Jurkat, Clone E6-1 (cell line): ENCODE results near the gene EEF1A1.
"Not testable (repeated sequence)": the region's sequence is repeated elsewhere in the genome, so short reads cannot be mapped to it uniquely, and the experiment has no call there.

ENCODE experiments used
- DNase-seq: peaks from one replicate; pipeline ENCODE4 v3.0.0-alpha.2; 2011; ENCODE audit warnings: low read depth, low spot score
- H3K4me3 ChIP-seq: 2 replicates; pipeline ENCODE4 v1.5.1; 2011; ENCODE audit warnings: mild to moderate bottlenecking, low read length, control low read depth, moderate library complexity

EEF1A1 gene

DNA sequence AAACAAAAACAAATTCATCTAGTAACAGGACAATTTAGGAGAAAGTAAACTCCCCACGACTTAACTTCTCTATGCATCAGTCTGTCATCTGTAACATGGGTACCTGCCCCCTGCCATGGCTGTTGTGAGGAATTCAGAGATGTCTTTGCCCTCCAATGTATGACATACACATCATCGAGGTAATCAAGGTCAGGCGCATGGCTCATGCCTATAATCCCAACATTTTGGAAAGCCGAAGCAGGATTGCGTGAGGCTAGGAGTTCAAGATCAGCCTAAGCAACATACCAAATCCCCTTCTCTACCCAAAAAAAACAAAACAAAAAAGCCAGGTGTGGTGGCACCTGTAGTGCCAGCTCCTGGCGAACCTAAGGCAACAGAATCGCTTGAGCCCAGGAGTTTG is 9.0 kb downstream of the EEF1A1 start:
- no peak for DNase-seq
- no peak overlapping the region for H3K4me3 ChIP-seq

DNA sequence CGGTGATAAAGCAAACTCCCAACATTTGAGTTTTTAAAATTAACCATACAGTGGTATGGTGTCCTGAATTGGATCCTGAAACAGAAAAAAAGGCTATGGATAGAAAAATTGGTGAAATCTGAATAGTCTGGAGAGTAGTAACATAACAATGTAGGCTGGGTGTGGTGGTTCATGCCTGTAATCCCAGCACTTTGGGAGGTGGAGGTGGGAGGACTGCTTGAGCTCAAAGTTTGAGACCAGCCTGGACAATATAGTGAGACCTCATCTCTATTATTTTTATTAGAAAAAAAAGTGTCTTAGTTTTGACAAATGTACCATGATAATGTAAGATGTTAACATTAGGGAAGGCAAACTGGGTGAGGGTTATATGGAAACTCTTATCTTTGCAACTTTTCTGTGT is 11.0 kb downstream of the EEF1A1 start:
- H3K4me3 ChIP-seq: no peak overlapping the region
- no peak for DNase-seq

GRCh38 chr6:73508776-73509175 is 12.1 kb downstream of the EEF1A1 start:
- no peak for DNase-seq

GRCh38 chr6:73506246-73506645 is 14.6 kb downstream of the EEF1A1 start:
- H3K4me3 ChIP-seq: no peak overlapping the region
- no peak for DNase-seq

More at GRCh38 chr6:73508776-73509175, 12.1 kb downstream of the EEF1A1 start:
- H3K4me3 ChIP-seq: no peak overlapping the region

GRCh38 chr6:73505705-73506104 is 15.1 kb downstream of the EEF1A1 start:
- DNase-seq, H3K4me3 ChIP-seq: not testable (repeated sequence)

- no peak overlapping the region for H3K4me3 ChIP-seq
- no peak for DNase-seq
These were observed 15.7 kb downstream of the EEF1A1 start for GRCh38 chr6:73505142-73505541.

GRCh38 chr6:73504160-73504559 is 16.7 kb downstream of the EEF1A1 start:
- H3K4me3 ChIP-seq: no peak overlapping the region
- DNase-seq: no peak

DNA sequence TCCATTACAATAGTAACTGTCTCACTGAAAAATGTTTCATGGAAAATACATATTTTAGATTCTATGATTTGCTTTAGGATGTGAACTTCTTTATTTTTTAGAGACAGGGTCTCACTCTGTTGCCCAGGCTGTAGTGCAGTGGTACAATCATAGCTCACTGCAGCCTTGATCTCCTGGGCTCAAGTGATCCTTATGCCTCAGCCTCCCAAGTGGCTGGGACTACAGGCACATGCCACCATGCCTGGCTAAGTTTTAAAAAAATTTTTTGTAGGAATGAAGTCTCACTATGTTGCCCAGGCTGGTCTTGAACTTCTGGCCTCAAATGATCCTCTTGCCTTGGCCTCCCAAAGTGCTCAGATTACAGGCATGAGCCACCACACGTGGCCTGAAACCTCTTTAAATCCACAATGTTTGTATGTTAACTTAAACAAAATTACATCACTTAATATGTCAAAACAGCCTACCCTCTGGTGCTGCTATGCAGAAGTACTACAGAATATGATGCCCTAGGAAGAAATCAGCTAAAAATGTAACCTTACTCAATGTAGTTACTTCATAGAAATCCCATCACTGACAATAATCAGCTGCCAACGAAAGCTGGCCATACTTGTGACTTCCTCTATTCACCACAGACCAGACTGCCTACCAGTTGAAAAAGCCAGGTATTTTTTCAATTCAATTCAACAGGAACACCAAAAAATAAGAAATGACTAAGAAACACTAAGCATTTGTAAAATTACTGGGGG is 17.6 kb downstream of the EEF1A1 start:
- no peak overlapping the region for H3K4me3 ChIP-seq
- no peak for DNase-seq

DNA sequence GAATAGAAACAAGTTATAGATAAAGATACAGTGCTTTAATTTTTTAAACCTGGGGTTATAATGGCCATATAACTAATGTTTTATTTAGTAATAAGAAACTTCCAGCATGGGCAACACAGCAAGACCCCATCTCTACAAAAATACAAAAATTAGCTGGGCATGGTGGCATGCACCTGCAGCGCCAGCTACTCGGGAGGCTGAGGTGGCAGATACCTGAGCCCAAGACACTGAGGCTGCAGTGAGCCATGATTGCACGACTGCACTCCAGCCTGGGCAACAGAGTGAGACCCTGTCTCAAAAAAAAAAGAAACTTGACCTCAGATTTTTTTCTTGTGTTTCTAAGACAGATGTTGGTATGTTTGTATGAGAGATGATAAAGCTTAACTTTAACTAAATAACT is 22.9 kb downstream of the EEF1A1 start:
- H3K4me3 ChIP-seq: no peak overlapping the region
- no peak for DNase-seq

DNA sequence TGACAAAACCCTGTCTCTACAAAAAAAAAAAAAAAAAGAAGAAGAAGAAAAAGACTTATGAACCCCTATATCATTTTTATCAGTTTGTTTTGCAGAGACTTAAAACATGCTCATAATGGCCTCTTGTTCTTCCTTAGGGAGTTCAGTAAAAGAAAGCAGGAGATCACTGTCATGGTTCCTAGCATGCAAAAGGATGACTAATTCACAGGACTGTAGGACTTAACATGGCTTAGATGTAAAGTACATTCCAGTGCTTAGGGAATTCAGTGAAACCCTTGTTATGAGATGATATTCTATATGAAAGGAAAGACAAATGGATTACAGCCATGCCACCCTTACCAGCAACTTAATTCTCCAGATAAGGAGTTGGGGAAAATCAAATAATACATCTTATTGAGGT is 29.5 kb downstream of the EEF1A1 start:
- DNase-seq: no peak

DNA sequence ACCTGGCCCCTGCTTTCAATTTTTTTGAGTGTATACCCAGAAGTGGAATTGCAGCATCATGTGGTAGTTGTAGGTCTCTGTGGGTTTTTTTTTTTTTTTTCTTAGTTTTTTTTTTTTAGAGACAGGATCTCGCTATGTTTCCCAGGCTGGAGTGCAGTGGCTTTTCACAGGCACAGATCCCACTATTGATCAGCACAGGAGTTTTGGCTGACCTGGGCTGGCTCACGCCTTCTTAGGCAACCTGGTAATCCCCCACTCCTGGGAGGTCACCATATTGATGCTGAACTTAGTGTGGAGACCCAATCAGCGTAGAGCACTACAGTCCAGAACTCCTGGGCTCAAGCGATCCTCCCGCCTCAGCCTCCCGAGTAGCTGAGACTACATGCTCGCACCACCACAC is 33.4 kb downstream of the EEF1A1 start:
- DNase-seq: no peak
- no peak overlapping the region for H3K4me3 ChIP-seq

More for the DNA sequence above, 29.5 kb downstream of the EEF1A1 start:
- no peak overlapping the region for H3K4me3 ChIP-seq

GRCh38 chr6:73484438-73484837 is 36.4 kb downstream of the EEF1A1 start:
- no peak overlapping the region for H3K4me3 ChIP-seq
- no peak for DNase-seq

- no peak for DNase-seq
- no peak overlapping the region for H3K4me3 ChIP-seq
These were observed 38.9 kb downstream of the EEF1A1 start for GRCh38 chr6:73481969-73482368.

DNA sequence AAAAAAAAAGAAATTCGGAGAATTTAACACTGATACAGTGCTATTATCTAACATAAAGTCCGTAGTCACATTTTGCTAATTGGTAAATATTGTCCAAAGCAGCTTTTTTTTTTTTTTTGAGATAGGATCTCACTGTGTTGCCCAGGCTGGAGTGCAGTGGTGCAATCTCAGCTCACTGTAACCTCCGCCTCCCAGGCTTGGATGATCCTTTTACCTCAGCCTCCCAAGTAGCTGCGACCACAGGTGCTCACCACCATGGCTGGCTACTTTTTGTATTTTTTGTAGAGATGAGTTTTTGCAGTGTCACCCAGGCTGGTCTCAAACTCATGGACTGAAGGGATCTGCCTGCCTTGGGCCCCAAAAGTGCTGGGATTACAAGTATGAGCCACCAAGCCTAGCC is 43.4 kb downstream of the EEF1A1 start:
- no peak for DNase-seq
- H3K4me3 ChIP-seq: no peak overlapping the region

- DNase-seq: no peak
- no peak overlapping the region for H3K4me3 ChIP-seq
These were observed 44.1 kb downstream of the EEF1A1 start for GRCh38 chr6:73476723-73477122.

GRCh38 chr6:73471686-73472290 is 49.0 kb downstream of the EEF1A1 start:
- no peak for DNase-seq
- H3K4me3 ChIP-seq: no peak overlapping the region
